CD14-positive monocyte (primary cell): Measurements from ENCODE around the gene IRAK1. TPM values are rescaled to one million over a fixed set of nuclear protein-coding genes. Genes with fewer than 3 reads are reported as not detected.

Source experiments
- DNase-seq, 3 donors: peaks; one replicate each; pipeline ENCODE4 v3.0.0-alpha.2; 2011 to 2022
- H2AFZ ChIP-seq: 2 replicates; pipeline ENCODE4 v1.6.0; 2012; ENCODE audit warnings: mild to moderate bottlenecking, low read depth, low read length, inconsistent platforms; ENCODE audit not compliant: insufficient read depth, poor library complexity, severe bottlenecking
- H3K27ac ChIP-seq, 2 donors: 1 replicate in 1 of 2; 2 replicates in 1 of 2; pipeline ENCODE4 v1.5.1; 2012 to 2013; ENCODE audit warnings: low read length in 2 of 2, control low read depth in 1 of 2, inconsistent platforms in 1 of 2, low read depth in 1 of 2, mild to moderate bottlenecking in 1 of 2
- H3K27me3 ChIP-seq, 2 donors: one replicate each; pipeline versions ENCODE4 v1.6.0 to v1.6.1; 2011 to 2013; ENCODE audit warnings: low read length in 2 of 2; ENCODE audit not compliant: control insufficient read depth in 2 of 2, insufficient read depth in 2 of 2
- H3K36me3 ChIP-seq, 2 donors: replicated peaks in 1 of 2; 1 replicate in 1 of 2; 2 replicates in 1 of 2; pipeline versions ENCODE4 v1.5.1 to v1.6.1; 2012 to 2013; ENCODE audit warnings: low read length in 2 of 2, control low read depth in 1 of 2, inconsistent platforms in 1 of 2, mild to moderate bottlenecking in 1 of 2; ENCODE audit not compliant: insufficient read depth in 2 of 2, control insufficient read depth in 1 of 2
- H3K4me1 ChIP-seq, 2 donors: 1 replicate in 1 of 2; 2 replicates in 1 of 2; pipeline versions ENCODE4 v1.5.1 to v1.6.1; 2012 to 2013; ENCODE audit warnings: low read length in 2 of 2, control low read depth in 1 of 2, inconsistent platforms in 1 of 2, mild to moderate bottlenecking in 1 of 2, moderate library complexity in 1 of 2; ENCODE audit not compliant: insufficient read depth in 2 of 2, control insufficient read depth in 1 of 2
- H3K4me2 ChIP-seq: replicated peaks from 2 replicates; pipeline ENCODE3; 2012; ENCODE audit warnings: low read length, moderate library complexity, mild to moderate bottlenecking; ENCODE audit not compliant: poor library complexity, severe bottlenecking; ENCODE audit errors: extremely low read depth
- H3K4me3 ChIP-seq, 3 experiments: fragments of 200-600 bp in 1 of 3; sonication (generic) in 1 of 3; replicated peaks in 1 of 3; 1 replicate in 2 of 3; 2 replicates in 1 of 3; pipeline ENCODE4 v1.5.1; 2011 to 2013; ENCODE audit warnings: low read length in 3 of 3, mild to moderate bottlenecking in 3 of 3, control low read depth in 2 of 3, low read depth in 2 of 3, inconsistent platforms in 1 of 3, moderate library complexity in 1 of 3
- H3K79me2 ChIP-seq: 2 replicates; pipeline ENCODE4 v1.6.0; 2012; ENCODE audit warnings: mild to moderate bottlenecking, control low read depth, inconsistent platforms, low read length, moderate library complexity; ENCODE audit not compliant: insufficient read depth
- H3K9ac ChIP-seq: 2 replicates; pipeline ENCODE4 v1.6.0; 2017; ENCODE audit warnings: low read length, mild to moderate bottlenecking; ENCODE audit not compliant: insufficient read depth, poor library complexity, severe bottlenecking
- H3K9me3 ChIP-seq, 2 donors: replicated peaks in 1 of 2; 1 replicate in 1 of 2; 2 replicates in 1 of 2; pipeline versions ENCODE4 v1.5.1 to v1.6.1; 2012 to 2013; ENCODE audit warnings: low read length in 2 of 2, control low read depth in 1 of 2; ENCODE audit not compliant: control insufficient read depth in 1 of 2, insufficient read depth in 1 of 2
- H4K20me1 ChIP-seq: 2 replicates; pipeline ENCODE4 v1.6.0; 2012; ENCODE audit warnings: mild to moderate bottlenecking, low read length, control low read depth, moderate library complexity; ENCODE audit not compliant: insufficient read depth
- H3K27ac Mint-ChIP-seq, 7 donors: one replicate each; pipeline ENCODE4 v1.8.0; 2020; ENCODE audit warnings: mild to moderate bottlenecking in 7 of 7, mixed read lengths in 7 of 7, moderate library complexity in 6 of 7, inconsistent platforms in 2 of 7
- H3K27me3 Mint-ChIP-seq, 3 donors: one replicate each; pipeline ENCODE4 v1.8.0; 2021 to 2022; ENCODE audit warnings: low read depth in 3 of 3, mild to moderate bottlenecking in 3 of 3, mixed read lengths in 3 of 3, moderate library complexity in 3 of 3, inconsistent platforms in 1 of 3
- H3K36me3 Mint-ChIP-seq, 2 donors: one replicate each; pipeline ENCODE4 v1.8.0; 2020; ENCODE audit warnings: mixed read lengths in 2 of 2, inconsistent platforms in 1 of 2, mild to moderate bottlenecking in 1 of 2
- H3K4me1 Mint-ChIP-seq: one replicate; pipeline ENCODE4 v1.8.0; 2020; ENCODE audit warnings: mild to moderate bottlenecking, mixed read lengths
- H3K4me3 Mint-ChIP-seq, 2 donors: one replicate each; pipeline ENCODE4 v1.8.0; 2020; ENCODE audit warnings: mild to moderate bottlenecking in 2 of 2, mixed read lengths in 2 of 2, moderate library complexity in 1 of 2
- H3K9me3 Mint-ChIP-seq, 7 donors: one replicate each; pipeline ENCODE4 v1.8.0; 2020 to 2022; ENCODE audit warnings: mixed read lengths in 7 of 7, mild to moderate bottlenecking in 6 of 7, moderate library complexity in 6 of 7, inconsistent platforms in 2 of 7
- WGBS: methylation state at CpG from one replicate; pipeline ENCODE4 v1.1.5; 2013; ENCODE audit warnings: missing lambda C conversion rate; ENCODE audit not compliant: insufficient coverage; 5-methylcytosine and 5-hydroxymethylcytosine counted together
- intact Hi-C, 2 donors: fragments of 100-400 bp; cut with micrococcal nuclease; formaldehyde crosslinking; loops; one replicate each; pipeline versions ENCODE4 v1.15.0 to v1.15.1; 2023
- polyA plus RNA-seq, 3 donors: library from polyadenylated mRNA; depleted of rRNA in 1 of 3; unstranded in 2 of 3; stranded (reverse) in 1 of 3; fragments of 300-500 nt in 2 of 3; fragments of >200 nt in 1 of 3; fragmentation: Illumina TruSeq in 2 of 3; gene quantifications; 1 replicate in 2 of 3; 2 replicates in 1 of 3; pipeline ENCODE4 v1.2.3, GENCODE V29; 2012 to 2021
- TF ChIP-seq, protein P1 (sequence below): fragments of 200-600 bp; IDR thresholded peaks from one replicate; pipeline ENCODE4 v1.8.0; 2022; ENCODE audit warnings: antibody characterized with exemption, mild to moderate bottlenecking

The IRAK1 gene
- polyA plus RNA-seq, 3 donors: 47.8 to 109 (median 49.5) TPM

DNA sequence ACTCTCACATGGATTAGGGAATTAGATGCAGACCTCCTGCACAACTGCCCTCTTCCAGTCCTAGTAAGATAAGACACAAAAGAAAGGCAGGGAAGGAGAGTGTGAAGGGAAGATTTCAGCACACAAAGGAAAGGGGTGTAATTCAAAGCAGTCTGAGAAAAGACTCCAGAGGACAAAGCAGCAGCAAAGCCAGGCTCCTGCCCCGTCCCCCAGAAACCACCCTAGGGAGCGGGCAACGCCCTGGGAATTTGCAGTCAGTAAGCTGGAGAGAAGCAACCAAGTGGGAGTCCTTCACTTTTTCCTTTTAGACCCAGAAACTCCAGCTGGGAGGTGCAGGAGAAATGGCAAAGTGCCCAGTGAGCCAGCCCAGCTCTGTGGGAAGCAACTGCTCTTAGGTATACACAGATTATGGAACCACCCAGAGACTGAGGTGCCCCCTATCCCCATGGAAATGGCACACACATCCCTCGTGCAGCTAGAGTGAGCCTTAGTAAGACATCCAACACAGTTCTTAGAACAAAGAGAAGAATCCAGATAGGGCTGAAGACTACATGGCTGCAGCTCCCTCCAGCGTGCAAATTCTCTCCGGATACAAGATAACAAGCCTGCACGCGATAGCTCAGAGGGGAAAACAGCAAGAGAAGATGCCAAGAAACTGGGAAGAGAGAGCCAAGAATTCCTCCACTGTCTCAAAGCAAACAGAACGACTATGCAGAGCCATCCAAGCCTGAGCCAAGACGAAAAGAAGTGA is 26.5 kb upstream of the IRAK1 start:
- Histone ChIP-seq H3K9ac (no peak overlapping the region), H3K27ac (no peak overlapping the region), H3K27me3 (peaks cover 0 to 28% of the 10 kb centered on the region in 2 donors), H3K9me3 (no peaks in the 10 kb centered on the region), H4K20me1 (peaks cover 75% of the 10 kb centered on the region), H3K79me2 (peaks cover 44% of the 10 kb centered on the region), H3K4me1 (peaks cover 13 to 14% of the 10 kb centered on the region in 2 donors), H3K4me2 (no peak overlapping the region), H2AFZ (no peak overlapping the region), H3K4me3 (no peak overlapping the region), H3K36me3 (peaks cover 24 to 47% of the 10 kb centered on the region in 2 donors)
- intact Hi-C loops: no loop called here
- H3K27ac Mint-ChIP-seq: peak overlapping the region in 1 of 7 donors; percentile 58
- TF ChIP-seq, protein P1, sequence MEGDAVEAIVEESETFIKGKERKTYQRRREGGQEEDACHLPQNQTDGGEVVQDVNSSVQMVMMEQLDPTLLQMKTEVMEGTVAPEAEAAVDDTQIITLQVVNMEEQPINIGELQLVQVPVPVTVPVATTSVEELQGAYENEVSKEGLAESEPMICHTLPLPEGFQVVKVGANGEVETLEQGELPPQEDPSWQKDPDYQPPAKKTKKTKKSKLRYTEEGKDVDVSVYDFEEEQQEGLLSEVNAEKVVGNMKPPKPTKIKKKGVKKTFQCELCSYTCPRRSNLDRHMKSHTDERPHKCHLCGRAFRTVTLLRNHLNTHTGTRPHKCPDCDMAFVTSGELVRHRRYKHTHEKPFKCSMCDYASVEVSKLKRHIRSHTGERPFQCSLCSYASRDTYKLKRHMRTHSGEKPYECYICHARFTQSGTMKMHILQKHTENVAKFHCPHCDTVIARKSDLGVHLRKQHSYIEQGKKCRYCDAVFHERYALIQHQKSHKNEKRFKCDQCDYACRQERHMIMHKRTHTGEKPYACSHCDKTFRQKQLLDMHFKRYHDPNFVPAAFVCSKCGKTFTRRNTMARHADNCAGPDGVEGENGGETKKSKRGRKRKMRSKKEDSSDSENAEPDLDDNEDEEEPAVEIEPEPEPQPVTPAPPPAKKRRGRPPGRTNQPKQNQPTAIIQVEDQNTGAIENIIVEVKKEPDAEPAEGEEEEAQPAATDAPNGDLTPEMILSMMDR: no peak
- 100% methylated on average over 2 of the region's 10 CpGs for WGBS
- no peak for DNase-seq
- H3K36me3 Mint-ChIP-seq: peaks cover 50 to 61% of the 10 kb centered on the region in 2 donors
- peaks cover 0 to 54% (median 3%) of the 10 kb centered on the region in 3 donors for H3K27me3 Mint-ChIP-seq
- peaks cover 32% of the 10 kb centered on the region for H3K4me1 Mint-ChIP-seq
- H3K9me3 Mint-ChIP-seq: peaks cover 0 to 2% (median 0%) of the 10 kb centered on the region in 7 donors
- no peak overlapping the region for H3K4me3 Mint-ChIP-seq

- H3K4me3 ChIP-seq: no peak overlapping the region
- Mint-ChIP-seq H3K4me1 (peaks cover 44% of the 10 kb centered on the region), H3K27ac (peak overlapping the region in 4 of 7 donors; percentile 30 to 95 (median 86)), H3K36me3 (peaks cover 43 to 47% of the 10 kb centered on the region in 2 donors), H3K27me3 (peaks cover 0 to 51% (median 0%) of the 10 kb centered on the region in 3 donors), H3K9me3 (peaks cover 0 to 4% (median 0%) of the 10 kb centered on the region in 7 donors), H3K4me3 (no peak overlapping the region)
- H3K27me3 ChIP-seq: peaks cover 0 to 29% of the 10 kb centered on the region in 2 donors
- H3K9me3 ChIP-seq: no peaks in the 10 kb centered on the region
- H3K9ac ChIP-seq: no peak overlapping the region
- no peak overlapping the region for H3K4me2 ChIP-seq
- DNase-seq: no peak
- H3K36me3 ChIP-seq: peaks cover 13 to 32% of the 10 kb centered on the region in 2 donors
- intact Hi-C loops: no loop called here
- no peak overlapping the region for H3K27ac ChIP-seq
- 100% methylated on average over 1 of the region's 6 CpGs for WGBS
- no peak overlapping the region for H2AFZ ChIP-seq
- H4K20me1 ChIP-seq: peaks cover 68% of the 10 kb centered on the region
- peaks cover 33% of the 10 kb centered on the region for H3K79me2 ChIP-seq
- TF ChIP-seq, protein P1: no peak
- H3K4me1 ChIP-seq: peaks cover 31 to 35% of the 10 kb centered on the region in 2 donors
These were observed 24.4 kb upstream of the IRAK1 start for GRCh38 chrX:154044091-154044490.
